HG02623 (cell line): ENCODE results near the gene ATCAY.
"Not testable (repeated sequence)": the region's sequence is repeated elsewhere in the genome, so short reads cannot be mapped to it uniquely, and the experiment has no call there.

Experiments used
- ATAC-seq: cut with Tn5 transposase; IDR thresholded peaks from one replicate; pipeline ENCODE4 v1.9.1; 2021; ENCODE audit warnings: moderate library complexity; ENCODE audit not compliant: unreplicated experiment

Gene ATCAY

DNA sequence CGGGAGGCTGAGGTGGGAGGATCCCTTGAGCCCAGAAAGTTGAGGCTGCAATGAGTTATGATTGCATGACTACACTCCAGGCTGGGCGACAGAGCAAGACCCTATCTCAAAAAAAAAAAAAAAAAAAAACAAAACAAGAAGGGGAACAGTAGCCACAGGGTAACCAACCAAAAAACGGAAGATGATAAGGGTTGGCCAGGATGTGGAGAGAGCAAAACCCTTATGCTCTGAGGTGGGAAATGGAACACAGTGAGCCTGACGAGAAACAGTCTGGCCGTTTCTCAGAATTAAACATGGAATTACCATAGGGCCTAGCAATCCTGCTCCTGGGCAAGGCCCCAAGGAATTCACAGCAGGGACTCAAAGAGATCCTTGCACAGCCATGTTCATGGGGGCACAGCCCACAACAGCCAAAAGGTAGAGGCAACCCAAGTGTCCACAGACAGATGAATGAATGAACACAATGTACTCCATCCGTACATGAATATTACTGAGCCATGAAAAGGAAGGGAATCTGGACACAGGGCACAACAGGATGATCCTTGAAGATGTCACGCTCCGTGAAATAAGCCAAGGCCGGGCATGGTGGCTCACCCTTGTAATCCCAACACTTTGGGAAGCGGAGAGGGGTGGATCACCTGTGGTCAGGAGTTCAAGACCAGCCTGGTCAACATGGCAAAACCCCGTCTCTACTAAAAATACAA is 63.7 kb downstream of the ATCAY start:
- ATAC-seq: no peak

DNA sequence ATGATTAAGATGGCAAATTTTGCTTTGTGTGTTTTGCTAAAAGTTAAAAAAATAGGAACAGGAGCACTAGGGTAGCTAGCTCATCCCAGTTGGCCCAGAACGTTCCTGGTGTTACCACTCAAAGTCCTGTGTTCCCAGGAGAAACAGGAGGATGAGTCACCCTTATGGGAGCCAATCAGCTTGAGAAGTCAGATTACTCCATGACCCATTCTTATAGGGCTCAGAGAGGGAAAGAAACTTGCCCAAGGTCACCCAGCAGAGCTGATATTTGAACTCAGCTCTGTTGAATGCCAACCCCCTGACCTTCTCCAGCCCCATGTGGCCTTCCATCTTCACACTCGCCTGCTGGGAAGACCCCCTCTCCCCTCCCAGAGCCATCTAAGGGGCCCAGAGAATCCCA is 65.4 kb downstream of the ATCAY start:
- ATAC-seq: no peak

DNA sequence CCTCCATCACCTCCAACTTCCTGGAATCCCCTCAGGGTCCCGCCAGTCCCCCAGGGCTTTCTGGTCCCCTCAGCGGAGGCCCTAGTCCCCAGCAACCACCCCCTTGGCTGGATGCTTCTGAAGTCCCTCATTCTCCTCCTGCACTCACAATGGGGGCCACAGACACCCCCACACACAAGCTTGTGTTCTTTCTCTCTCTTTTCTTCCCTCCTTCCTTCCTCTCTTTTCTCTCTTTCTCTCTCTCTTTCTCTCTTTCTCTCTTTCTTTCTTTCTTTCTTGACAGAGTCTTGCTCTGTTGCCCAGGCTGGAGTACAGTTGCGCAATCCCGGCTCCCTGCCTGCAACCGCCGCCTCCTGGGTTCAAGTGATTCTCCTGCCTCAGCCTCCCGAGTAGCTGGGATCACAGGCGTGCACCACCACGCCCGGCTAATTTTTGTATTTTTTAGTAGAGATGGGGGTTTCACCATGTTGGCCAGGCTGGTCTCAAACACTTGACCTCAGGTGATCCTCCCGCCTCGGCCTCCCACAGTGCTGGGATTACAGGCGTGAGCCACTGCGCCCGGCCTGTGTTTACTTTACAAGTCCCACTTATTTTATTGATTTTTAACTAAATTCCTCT is 66.9 kb downstream of the ATCAY start:
- not testable (repeated sequence) for ATAC-seq

DNA sequence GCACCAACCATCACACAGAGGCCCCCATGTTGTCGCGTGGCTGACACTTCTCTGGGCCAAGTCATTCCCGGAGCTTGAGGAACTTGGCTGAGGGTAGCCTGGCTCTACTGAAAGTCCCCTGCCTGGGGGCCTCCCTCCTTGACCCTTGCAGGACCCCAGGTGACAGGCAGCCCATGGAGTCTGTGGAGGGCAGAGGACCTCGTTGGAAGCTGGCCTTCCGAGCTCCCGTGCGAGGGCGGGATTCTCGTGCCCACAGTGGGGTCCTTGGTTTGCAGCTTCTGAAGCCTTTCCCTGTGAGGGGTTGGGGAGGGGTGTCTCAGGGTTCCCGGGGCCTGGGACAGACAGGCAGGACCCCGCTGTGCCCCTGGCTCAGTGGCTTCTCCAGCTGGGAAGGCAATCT is 68.8 kb downstream of the ATCAY start:
- ATAC-seq: no peak

DNA sequence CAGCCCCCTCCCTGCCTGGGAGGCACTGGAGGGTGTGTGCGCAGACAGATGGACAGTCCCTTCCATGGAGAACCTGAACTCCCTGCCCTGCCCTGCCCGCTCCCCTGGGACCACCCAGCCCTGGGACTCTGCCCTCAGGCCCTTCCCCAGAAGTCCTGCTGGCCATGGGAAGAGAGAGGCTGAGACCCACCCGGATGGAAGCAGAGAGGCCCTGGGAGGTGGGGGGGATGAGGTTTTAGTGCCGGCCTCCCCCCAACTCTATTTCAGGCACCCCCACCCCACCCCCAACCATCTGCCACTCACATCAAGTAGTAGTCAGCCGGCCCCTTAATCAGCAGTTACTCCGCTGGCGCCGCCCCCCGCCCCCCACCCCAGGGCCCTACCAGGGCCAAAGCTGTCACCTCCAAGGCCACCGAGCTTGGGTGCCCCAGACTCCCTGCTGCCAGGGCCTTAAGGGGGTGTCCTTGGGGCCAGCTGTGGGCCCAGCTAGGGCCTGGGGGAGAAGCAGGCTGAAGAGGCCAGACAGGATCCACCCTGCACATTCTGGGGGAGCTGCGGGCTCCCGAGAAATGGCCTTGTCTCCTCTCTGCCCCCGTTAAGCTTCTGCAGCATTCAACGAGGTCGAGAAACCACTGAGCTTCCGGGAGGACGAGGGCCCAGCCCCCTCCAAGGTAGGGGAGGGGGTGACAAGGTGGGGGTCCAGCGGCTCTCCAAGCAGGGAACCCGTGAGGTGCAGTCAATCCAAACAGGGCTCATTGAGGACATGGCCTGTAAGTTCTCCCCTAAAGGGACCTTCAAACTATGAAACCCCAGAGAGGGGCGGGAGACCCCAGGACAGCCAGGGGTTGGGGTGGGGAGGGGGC is 69.7 kb downstream of the ATCAY start:
- no peak for ATAC-seq

DNA sequence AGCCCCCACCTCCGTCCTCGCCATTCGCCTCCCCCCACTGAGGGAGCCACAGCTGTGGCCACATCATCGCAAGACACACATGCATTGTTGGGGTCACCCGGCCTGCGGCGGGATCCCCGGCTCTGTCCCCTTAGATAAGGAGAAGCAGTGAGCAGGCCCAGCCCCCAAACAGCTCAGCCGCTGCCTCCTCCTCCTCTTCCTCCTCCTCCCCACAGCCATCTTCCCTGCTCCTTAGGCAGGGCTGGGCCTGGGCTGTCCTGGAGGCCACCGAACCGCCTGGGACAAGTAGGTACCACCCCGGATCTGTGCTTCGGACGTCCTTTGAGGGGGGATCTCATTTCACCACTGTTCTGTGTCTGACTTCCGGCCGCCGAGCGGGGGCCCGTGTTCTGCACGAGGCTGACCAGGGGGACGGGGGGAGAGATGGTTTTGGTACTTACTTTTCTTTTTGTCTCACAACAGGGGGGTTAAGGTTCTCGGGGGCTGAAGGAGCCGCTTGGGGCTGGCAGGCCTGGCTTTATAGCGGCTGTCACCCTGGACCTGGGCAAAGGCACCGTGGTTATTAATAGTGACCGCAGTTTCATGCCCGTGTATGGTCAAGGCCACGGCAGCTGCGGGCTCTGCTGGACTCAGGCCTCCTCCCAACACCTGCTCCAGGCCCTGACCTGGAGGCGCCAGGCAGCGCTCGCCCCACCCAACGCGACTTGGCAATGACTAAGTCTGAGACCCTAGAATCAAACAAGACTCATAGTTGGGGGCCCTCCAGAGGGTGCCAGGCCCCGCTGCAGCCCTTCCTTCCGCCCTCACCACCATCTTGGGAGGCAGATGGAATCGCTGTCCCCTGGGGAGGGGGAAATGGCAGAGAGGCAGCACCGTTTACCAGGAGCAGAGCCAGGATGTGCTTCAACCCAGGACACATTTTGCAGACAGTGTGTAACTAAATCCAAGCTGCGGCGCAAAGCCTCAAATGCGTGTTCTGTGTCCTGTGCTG is 70.7 kb downstream of the ATCAY start:
- ATAC-seq: no peak

DNA sequence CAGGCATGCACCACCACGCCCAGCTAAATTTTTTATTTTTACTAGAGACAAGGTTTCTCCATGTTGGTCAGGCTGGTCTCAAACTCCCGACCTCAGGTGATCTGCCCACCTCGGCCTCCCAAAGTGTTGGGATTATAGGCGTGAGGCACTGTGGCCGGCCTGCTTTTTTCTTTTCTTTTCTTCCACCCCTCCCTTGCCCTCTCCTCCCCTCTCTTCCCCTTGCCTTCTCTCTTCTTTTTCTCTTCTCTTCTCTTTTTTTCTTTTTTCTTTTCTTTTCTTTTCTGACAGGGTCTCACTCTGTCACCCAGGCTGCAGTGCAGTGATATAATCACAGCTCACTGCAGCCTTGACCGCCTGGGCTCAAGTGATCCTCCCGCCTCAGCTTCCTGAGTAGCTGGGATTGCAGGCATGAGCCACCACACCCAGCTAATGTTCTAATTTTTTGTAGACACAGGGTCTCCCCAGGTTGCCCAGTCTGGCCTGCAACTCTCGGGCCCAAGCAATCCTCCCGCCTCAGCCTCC is 72.3 kb downstream of the ATCAY start:
- not testable (repeated sequence) for ATAC-seq

DNA sequence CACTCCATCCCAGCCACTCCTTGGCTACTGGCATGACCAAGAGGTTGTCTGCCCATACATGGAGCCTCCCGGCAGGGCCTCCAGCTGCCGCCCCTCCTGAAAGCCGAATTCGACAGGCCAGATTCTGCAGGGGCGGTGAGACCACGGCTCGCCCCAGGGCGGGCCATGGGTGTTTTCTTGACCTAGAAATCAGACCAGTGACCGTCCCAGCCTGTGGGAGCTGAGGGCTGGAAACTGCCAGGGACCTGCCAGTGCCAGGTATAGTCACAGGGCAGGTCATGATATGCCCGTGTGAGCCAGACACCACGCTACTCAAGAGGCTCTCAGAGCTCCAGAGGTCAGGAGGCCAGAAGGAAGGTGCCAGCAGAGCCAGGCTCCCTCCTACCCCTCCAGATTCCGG is 73.6 kb downstream of the ATCAY start:
- no peak for ATAC-seq

DNA sequence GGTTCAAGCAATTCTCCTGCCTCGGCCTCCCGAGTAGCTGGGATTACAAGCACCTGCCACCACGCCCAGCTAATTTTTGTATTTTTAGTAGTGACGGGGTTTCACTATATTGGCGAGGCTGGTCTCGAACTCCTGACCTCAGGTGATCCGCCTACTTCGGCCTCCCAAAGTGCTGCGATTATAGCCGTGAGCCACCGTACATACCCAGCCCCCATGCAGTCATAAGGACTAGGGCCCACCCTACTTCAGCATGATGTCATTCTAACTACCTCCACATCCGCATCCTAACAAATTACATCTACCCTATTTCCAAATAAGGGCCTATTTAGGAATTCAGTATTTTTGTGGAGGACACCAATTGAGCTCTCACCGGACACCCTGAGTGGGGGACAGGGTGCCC is 74.8 kb downstream of the ATCAY start:
- ATAC-seq: not testable (repeated sequence)

DNA sequence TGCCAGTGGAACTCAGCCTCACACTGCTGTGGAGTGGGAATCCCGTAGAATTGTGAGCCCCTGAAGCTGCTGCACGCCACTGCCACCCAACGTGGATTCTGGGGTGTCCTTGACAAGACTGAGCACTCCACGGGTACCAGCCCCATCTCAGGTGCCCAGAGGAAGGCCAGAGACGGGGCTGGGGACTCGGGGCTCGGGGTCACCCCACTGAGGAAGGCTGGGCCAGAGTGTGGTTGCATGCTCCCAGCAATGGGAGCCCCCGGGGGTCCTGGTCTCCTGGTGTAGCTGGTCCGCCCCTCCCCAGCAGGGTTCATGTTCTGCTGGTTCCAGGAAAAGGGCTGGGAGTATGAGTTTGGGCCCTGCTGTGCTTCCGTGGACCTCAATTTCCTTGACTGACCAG is 75.2 kb downstream of the ATCAY start:
- no peak for ATAC-seq

DNA sequence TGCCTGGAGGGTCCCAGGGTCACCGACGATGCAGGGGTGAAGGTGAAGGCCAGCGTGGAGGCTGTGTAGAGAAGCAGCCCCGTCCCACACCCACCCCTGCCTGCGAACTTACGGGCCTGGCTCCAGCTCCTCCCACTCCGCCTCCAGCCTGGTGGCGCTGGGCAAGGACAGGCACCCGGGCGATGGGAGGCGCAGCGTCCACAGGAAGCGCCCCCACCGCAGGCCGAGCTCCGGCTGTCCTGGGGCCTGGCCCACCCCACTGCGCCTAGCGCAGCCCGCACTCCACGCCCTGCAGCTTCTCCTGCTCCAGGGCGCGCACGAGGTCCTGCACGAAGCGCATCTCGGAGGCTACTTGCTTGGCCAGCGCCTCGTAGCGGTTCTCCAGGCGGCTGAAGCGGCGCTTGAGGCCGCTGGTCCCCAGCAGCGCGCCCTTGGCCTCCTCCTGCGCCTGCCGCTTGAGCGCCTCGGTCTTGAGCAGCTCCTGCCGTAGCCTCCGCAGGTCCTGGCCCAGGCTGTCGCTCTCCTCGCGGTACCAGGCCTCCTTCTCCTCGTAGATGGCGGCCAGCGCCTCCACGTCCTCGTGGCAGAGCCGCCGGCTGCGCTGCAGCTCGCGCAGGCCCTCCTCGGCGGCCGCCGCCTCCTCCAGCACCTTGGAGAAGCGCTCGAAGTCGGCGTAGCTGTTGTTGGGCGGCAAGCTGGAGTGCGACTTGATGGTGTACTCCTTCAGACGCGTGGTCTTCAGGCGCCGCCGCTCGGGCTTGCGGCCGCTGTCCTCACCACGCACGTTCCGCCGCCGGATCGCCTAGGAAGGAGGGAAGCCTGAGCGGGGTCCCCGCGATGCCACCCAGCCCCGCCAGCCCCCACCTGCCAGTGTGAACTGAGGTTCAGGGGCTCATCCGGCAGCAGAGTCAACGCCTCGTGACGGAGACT is 78.6 kb downstream of the ATCAY start:
- no peak for ATAC-seq

DNA sequence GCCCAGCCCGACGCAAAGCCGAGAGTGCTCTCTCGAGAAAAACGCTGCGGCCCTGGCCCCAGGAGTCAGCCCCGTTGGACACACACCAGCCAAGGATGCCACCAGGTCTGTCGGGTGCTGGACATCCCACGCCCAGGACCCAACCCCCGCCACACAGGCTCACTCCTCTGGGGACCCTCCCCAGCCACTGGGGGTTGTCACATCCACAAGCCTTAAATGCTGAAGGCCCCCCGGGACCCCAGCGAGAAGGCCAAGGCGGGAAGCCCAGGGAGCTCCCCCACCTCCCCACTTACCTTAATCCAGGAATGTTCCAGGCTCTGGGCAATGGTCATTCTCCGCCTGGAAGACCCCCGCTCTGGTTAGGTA is 79.3 kb downstream of the ATCAY start:
- ATAC-seq: no peak

DNA sequence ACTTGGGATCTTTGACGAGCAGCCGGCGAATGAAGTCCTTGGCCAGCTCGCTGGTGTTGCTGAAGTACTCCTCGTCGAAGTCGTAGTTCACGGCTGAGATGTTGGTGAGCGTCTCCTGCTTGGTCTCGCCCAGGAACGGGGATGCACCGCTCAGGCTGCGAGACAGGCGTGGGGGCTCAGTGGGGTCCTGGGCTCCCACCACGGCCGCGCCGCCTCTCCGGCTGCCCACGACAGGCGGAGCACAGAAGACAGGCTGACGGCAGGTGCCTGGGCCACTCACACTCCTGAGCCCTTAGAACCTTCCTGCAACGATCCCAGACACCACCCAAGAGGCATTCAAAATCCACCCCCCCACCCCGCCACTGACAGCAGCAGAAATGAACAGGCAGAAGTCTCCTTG is 80.5 kb downstream of the ATCAY start:
- no peak for ATAC-seq

DNA sequence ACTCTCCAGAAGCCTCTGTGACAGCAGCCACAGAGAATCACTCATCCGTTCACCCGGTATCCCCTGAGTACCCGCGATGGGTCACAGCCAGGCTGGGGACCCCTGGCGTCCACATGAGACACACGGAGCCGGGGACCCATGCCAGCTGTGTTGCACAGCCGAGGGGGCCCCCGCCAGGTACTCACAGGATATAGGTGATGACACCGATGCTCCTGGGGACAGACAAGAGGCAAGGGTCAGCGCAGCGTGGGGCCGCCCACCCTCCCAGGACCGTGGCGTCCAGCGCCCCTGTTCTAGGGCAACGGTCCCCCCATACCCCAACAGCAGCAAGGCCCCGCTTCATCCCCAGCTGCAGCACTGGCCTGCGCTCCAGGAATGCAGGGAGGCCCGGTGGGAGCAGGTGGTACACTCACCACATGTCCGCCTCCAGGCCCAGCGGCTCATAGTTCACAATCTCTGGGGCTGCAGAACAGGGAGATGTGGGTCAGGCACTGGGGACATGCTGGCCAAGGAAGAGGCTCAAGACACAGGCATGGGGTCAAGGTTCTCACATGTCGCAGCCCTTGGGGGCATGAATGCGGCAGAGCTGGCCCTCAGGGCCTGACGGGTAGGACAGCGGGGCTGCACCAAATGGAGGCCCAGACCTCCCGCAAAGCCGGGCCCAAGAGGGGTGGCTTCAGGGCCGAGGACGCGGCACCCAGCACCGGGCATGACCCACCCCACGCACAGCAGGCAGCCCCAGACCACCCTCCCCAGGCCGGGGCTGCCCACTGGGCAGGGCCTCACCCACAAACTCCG is 83.2 kb downstream of the ATCAY start:
- no peak for ATAC-seq

DNA sequence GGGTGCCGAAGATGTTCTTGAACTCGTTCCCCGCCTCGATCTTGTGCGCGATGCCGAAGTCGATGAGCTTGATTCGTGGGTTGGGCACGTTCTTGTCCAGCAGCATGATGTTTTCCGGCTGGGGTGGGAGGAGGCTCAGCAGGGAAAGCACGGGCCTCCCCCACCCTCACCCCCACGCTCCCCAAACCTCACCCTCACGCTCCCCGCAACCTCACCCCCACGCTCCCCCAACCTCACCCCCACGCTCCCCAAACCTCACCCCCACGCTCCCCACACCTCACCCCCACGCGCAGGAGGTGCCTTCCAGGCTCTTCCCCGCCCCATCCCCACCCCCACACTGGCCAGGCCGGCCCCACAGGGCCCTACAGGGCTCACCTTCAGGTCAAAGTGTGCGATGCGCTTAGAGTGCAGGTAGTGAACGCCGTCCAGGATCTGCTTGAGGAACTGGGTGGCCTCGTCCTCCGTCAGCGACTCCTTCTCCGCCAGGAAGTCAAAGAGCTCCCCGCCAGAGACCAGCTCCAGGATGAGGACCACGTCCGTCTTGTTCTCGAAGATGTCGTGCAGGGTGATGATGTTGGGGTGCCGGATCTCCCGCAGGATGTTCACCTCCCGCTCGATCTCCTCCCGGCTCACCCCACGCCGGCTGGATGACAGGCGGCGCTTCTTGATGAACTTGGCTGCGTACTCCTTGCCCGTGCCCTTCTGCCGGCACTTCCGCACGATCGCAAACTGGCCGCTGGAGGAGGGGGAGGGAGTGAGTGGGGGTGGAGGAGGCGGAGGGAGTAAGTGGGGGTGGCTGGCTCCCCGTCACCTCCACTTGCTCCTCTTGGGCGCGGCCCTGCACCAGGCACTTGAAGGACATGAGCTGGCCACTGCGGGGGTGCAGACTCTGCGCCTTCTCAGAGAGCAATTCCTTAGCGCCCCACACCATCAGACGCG is 84.0 kb downstream of the ATCAY start:
- ATAC-seq: no peak

DNA sequence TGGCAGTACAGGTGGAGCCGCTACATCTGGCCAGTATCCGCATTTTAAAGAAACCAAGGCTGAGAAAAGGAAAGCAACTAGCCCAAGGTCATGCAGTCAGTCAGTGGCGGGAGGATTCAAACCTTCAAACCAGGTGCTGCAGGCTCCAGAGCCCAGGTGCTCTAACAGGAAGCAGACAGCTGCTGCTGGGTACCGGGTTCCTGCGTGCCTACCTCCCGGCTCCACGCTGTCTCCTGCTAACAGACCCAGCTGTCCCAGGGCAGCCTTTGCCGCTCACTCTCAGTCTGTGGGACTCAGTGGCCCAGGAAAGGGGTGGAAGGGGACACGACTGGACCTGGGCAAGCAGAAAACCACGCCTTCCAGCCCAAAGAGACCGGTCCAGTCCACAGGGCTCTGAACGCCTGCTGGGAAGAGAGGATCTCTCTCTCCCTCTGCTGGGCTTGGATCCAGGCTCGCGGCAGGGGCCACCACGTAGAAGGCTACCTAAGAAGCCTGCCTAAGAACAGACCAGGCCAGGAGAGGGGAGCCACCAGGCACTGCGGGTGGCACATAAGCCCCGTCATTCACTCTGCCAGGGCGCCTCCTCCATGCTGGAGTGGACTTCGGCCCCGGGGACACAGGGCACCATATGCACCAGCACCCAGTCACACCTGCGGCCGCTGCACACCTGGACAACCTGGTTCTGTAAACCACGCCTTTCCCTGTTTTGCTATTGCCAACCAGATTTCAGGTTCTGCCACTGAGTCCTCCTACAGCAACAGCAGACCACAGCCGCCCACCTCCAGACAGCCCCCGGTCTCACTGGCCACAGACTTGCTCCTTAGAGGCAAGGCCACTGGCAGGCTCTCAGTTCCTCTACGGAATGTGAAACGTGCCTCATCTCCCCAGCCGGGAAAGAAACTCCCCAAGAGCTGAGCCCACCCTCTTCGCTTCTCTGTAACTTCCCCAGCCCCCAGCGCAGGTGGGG is 85.8 kb downstream of the ATCAY start:
- no peak for ATAC-seq
